HG03469 (cell line): Measurements from ENCODE around the gene TKTL2.
A peak's percentile ranks its signal among the peaks of the same experiment; 100 is the strongest.

Experiments used
- ATAC-seq: cut with Tn5 transposase; IDR thresholded peaks from one replicate; pipeline ENCODE4 v1.9.1; 2021; ENCODE audit warnings: mild to moderate bottlenecking, moderate library complexity, moderate number of reproducible peaks; ENCODE audit not compliant: unreplicated experiment

Gene TKTL2, protein sequence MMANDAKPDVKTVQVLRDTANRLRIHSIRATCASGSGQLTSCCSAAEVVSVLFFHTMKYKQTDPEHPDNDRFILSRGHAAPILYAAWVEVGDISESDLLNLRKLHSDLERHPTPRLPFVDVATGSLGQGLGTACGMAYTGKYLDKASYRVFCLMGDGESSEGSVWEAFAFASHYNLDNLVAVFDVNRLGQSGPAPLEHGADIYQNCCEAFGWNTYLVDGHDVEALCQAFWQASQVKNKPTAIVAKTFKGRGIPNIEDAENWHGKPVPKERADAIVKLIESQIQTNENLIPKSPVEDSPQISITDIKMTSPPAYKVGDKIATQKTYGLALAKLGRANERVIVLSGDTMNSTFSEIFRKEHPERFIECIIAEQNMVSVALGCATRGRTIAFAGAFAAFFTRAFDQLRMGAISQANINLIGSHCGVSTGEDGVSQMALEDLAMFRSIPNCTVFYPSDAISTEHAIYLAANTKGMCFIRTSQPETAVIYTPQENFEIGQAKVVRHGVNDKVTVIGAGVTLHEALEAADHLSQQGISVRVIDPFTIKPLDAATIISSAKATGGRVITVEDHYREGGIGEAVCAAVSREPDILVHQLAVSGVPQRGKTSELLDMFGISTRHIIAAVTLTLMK

GRCh38 chr4:163473576-163473975, at the start of gene TKTL2:
TKTL2 (minus strand) TSS chr4:163473754; CDS start chr4:163473734, 20 bp downstream.
- no peak for ATAC-seq

- no peak for ATAC-seq
Measured at GRCh38 chr4:163515198-163515597, 41.6 kb upstream of the TKTL2 start.

DNA sequence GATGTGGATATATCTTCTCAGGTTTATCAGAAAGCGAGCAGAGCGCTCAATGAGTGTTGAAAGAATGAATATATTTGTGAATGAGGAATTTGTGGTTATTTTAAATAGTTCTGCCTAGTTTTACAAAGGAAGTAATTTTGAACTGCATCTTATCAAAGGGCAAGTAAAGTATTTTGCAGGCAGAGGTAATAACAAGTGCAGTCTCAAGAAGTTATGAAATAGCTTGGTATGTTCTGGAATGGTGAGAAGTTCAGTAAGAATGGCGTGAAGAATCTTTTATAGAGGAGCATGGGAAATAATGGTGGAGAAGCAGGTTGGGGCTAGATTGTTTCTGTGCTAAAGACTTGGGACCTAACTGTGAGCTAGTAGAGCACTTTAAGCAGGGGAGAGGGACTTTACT, 31.8 kb upstream of the TKTL2 start:
- ATAC-seq = no peak

DNA sequence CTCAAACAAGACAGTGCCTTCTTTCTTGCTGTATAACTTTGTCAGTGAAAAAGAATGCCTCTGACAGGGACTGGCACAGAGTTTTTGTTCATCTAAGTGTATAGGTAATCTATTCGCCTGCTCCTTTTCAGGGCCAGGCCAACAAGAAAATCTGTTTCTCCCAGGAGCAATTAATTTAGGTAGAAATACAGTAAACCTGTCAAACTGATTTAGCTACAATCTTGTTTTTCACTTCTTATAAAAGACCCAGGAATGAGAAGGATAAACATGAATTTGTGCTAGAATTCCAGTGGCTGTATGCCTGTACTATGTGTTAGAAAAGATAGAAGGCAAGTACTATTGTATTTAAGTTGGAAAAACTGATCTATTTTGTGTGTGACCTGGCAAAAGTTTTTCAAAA, 27.0 kb upstream of the TKTL2 start:
- no peak for ATAC-seq

GRCh38 chr4:163495900-163496299, 22.3 kb upstream of the TKTL2 start:
- ATAC-seq = peak; percentile 40

DNA sequence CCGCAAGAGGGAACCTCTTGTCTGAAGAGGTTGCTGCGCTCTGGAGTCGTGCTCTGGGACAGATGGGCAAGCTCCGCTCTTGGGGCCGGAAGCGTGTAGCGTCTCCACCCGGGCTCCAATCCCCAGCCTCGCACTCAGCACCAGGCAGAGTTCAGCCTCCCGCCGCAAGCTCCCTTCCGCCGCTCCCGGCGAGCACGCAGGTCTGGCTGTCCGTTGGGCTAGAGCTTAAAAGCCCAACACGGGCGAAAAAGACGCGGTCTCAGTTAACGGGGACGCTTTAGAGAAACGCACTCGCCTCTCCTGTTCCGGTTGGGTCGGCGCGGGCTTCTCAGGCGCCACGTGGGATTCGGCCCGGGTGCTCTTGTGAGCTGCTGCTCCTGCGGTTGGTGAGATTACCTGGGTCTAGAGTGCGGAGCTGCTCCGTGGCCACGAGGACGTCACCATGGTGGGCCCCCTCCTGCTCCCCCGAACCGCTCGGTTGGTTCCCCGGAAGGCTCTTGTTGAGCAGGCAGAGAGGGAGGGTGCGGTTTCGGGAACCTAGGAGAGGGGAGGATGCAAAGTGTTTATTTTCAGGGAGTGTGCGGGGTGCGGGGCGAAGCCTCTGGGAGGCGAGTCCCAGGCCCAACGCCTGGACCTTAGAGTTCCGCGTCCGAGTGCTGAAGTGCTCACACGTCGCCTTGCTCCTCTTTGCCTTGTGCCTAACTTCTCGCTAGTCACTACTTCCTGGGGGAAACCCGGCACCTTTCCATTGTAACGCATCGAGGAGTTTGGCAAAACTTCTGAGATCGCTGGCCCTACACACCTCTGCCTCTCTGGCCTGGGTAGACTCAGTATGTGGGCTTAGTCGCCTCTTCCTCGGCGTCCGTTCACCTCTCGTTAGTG, 21.0 kb upstream of the TKTL2 start, which contains the start of gene TMA16:
TMA16 (plus strand) TSS at position 331 of the 882 bp plus-strand sequence; CDS start at position 443, 112 bp downstream.
- peak; percentile 74 for ATAC-seq

- peak; percentile 15 for ATAC-seq
Measured at GRCh38 chr4:163493643-163494359, 20.2 kb upstream of the TKTL2 start.

- ATAC-seq = no peak
Measured at GRCh38 chr4:163492951-163493504, 19.5 kb upstream of the TKTL2 start.

GRCh38 chr4:163489929-163490328, 16.4 kb upstream of the TKTL2 start:
- ATAC-seq = no peak

DNA sequence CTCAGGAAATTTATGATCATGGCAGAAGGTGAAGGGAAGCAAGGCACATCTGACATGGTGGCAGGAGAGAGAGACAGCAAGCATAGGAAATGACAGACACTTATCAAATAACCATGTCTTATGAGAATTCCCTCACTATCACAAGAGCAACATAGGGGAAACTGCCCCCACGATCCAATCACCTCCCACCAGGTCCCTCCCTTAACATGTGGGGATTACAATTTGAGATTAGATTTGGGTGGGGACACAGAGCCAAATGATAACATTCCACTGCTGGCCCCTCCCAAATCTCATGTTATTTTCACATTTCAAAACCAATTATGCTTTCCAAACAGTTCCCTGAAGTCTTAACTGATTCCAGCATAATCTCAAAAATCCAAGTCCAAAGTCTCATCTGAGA, 12.8 kb upstream of the TKTL2 start:
- no peak for ATAC-seq

GRCh38 chr4:163485589-163485988, 12.0 kb upstream of the TKTL2 start:
- ATAC-seq = no peak

DNA sequence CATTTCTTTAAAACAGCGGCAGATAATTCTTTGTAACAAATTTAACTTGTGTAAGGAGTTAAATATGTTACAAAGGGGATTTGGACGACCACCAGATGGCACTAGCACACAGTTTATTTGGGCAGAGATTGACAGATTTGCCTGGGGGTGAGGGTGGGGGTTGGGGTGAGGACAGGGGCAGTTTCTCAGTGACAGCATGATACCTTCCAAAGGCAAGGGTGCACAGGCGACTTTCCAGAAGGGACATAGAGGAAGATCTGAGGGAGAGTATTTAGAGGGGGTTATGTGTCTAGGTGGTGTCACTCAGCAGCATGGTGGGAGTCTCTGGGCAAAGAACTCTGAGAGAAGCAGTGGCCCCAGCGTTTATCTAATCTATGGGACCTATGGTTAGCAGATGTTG, 11.4 kb upstream of the TKTL2 start:
- ATAC-seq = peak; percentile 34

DNA sequence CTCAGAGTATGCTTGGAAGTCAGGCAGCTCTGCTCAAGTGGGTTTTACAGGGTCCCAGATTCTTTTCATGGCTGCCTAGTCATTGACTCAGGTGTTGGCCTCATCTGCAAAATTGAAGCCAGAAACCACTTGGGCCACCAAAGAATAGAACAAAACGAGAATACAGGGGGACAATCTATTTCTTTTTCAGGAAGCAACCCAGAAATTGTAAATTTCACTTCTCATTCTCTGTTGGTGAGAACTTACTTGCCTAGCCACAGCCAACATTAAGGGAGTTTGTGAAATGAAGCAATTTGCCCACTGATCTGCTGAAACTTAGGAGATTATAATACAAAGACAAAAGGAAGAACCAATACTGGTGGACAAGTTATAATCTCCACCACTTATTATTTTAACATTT, 8.6 kb upstream of the TKTL2 start:
- peak; percentile 59 for ATAC-seq

DNA sequence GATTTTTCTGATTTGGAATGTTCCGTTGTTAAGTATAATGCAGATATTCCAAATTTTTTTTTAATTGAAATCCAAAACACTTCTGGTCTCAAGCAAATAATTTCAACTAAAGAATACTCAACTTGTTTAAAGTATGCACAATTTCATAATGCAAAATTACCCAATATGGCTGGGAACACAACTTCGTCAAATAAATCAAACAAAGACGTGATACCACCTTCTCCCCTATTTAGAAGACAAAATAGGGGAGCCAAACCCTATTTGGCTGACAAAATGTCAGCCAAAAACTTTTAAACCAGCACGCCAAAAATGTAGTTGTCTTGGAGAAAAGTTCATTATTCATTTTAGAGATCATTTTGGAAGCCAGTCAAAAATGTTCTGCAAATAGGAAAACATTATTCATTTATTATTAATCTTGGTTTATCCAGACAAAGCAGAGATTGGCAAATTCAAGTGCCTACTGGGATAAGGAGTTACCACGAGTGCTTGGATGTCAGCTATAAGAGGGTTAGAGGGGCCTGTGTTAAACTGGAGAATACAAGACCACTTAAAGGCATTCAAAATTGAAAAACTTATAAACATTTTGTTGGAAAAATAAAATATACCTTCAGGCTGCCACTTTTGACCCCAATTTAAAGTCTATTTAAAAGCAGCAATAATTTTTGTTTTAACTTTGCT, 3.3 kb upstream of the TKTL2 start:
- no peak for ATAC-seq

GRCh38 chr4:163474027-163474426, 473 bp upstream of the TKTL2 start:
- ATAC-seq = no peak

DNA sequence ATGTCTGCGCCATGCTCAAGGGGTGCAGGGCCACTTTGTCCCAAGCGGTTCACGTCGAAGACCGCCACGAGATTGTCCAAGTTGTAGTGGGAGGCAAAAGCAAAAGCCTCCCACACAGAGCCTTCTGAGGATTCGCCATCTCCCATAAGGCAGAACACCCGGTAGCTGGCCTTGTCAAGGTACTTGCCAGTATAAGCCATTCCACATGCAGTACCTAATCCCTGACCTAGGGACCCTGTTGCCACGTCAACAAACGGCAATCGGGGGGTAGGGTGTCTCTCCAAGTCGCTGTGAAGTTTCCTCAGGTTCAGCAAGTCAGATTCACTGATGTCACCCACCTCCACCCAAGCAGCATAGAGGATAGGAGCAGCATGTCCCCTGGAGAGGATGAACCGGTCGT, 424 bp downstream of the TKTL2 start:
- no peak for ATAC-seq

DNA sequence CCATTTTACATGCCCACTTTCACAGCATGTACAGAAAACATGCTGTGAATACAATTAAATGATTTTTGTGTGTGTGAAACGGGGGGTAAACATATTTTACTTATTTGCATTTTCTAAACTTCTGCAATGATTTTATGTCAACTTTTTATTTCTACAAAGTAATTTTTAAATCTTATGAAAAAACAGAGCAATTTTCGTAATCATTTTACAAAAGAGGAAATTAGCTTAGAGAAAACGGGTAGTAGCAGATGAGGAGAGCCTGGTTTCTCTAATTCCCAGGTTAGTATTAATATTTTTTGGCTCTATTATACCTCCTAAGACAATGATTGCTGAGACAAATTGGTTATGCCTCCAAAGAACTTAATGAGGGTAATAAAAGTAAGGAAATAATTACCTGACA, 3.2 kb downstream of the TKTL2 start:
- no peak for ATAC-seq

- no peak for ATAC-seq
Measured at GRCh38 chr4:163467082-163467770, 6.3 kb downstream of the TKTL2 start.

DNA sequence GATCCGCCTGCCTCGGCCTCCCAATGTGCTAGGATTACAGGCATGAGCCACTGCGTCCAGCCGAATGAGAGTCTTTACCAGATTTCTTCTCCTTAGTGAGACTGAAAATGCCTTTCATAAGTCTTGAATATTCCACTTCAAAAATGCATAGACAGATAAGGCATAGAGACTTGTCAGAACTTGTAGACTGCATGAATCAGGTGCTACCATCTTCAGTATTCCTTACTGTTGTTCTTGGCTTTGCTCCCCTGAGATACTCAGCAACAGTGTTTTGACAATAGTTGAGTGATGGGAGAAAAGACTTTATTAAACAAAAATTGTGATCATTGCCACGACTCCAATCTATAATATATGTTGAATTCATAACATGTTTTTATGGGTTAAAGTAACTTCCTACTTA, 11.0 kb downstream of the TKTL2 start:
- ATAC-seq = no peak
